Measurements from ENCODE around the gene LARGE2. TPM values are rescaled to one million over a fixed set of nuclear protein-coding genes. Genes with fewer than 3 reads are reported as not detected.
A peak's percentile ranks its signal among the peaks of the same experiment; 100 is the strongest.

LARGE2 gene
- total RNA-seq, 1 experiment from 2014 or later, result 67.6 TPM

- TF ChIP-seq REST (IDR thresholded peaks at IDR 0.05; ENCODE audit: low read depth) (no peak), EGR1 (IDR thresholded peaks at IDR 0.05; ENCODE audit: low read depth) (no peak), YY1 (IDR thresholded peaks at IDR 0.05; ENCODE audit: extremely low read depth, insufficient replicate concordance, low read depth, low read length) (no peak), CEBPB (IDR thresholded peaks at IDR 0.05; ENCODE audit: low read depth) (no peak), SIN3A (IDR thresholded peaks at IDR 0.05; ENCODE audit: low read depth) (no peak)
Measured at GRCh38 chr11:45877845-45878244, 44.6 kb upstream of the LARGE2 start (continued).

GRCh38 chr11:45879803-45880686 is 42.4 kb upstream of the LARGE2 start:
- no peak overlapping the region for H3K4me3 ChIP-seq (replicated peaks in 1 of 2; ENCODE audit: low read depth in 1 of 2, low read length in 2 of 2)
- H3K4me1 ChIP-seq (ENCODE audit: control insufficient read depth in 1 of 2, insufficient read depth in 2 of 2, low read length in 2 of 2), result peaks cover 25 to 31% of the 10 kb centered on the region in 2 experiments
- no peak overlapping the region for H3K9ac ChIP-seq (ENCODE audit: low read length)
- H4K20me1 ChIP-seq (ENCODE audit: insufficient read depth), result no peaks in the 10 kb centered on the region
- no peak overlapping the region for H2AFZ ChIP-seq (ENCODE audit: low read depth, low read length, poor library complexity, severe bottlenecking)
- ChIA-PET POLR2A (no interaction called here), CTCF (interaction anchor here (1.5 kb wide), 1 partner anchor 126 kb away, joined by 5 read pairs; no protein-coding TSS in a partner anchor), RAD21 (ENCODE audit: low non-redundant PET in 1 of 2, low total read pairs in 2 of 2, uncharacterized antibody in 2 of 2, unreplicated experiment in 2 of 2) (no interaction called here)
- H3K4me2 ChIP-seq (ENCODE audit: low read length), result peak overlapping the region; percentile 33
- H3K27ac ChIP-seq (ENCODE audit: low read depth, low read length), result peak overlapping the region; percentile 6; the same call in 1 of the 2 replicates
- no peaks in the 10 kb centered on the region for H3K27me3 ChIP-seq (ENCODE audit: insufficient read depth, low read length)
- H3K9me2 ChIP-seq (ENCODE audit: insufficient read depth), result no peaks in the 10 kb centered on the region
- H3K79me2 ChIP-seq (ENCODE audit: insufficient read depth, low read length), result no peaks in the 10 kb centered on the region
- no peaks in the 10 kb centered on the region for H3K9me3 ChIP-seq (ENCODE audit: control insufficient read depth in 1 of 2, insufficient read depth in 1 of 2, low read depth in 1 of 2, low read length in 2 of 2)
- intact Hi-C loops (cut with micrococcal nuclease), result no loop called here
- DNase-seq (ENCODE audit: low read depth, low spot score) (no peak), ATAC-seq (peak; percentile 74)
- H3K36me3 ChIP-seq (ENCODE audit: control insufficient read depth in 1 of 2, insufficient read depth in 2 of 2, low read length in 2 of 2), result peaks cover 5 to 8% of the 10 kb centered on the region in 2 experiments; a peak in 2 of 4 replicates
- TF ChIP-seq EGR1 (IDR thresholded peaks at IDR 0.05; ENCODE audit: low read depth), result 0 out of 2 replicates have a peak, but pooled peaks have one; percentile 44
- TF ChIP-seq ATF3 (IDR thresholded peaks at IDR 0.05), result no peak
- TF ChIP-seq JUND (IDR thresholded peaks at IDR 0.05), result peak; percentile 56
- no peak for TF ChIP-seq POLR2AphosphoS5 (IDR thresholded peaks at IDR 0.05; ENCODE audit: low read depth, low read length)
- no peak for TF ChIP-seq ELF1 (IDR thresholded peaks at IDR 0.05; ENCODE audit: borderline replicate concordance, low read depth)
- no peak for TF ChIP-seq EZH2phosphoT487 (IDR thresholded peaks at IDR 0.05; ENCODE audit: borderline replicate concordance)
- TF ChIP-seq ZBTB33 (IDR thresholded peaks at IDR 0.05; ENCODE audit: extremely low read depth, insufficient replicate concordance, low read length), result no peak
- peak; percentile 62 for TF ChIP-seq FOSL1 (IDR thresholded peaks at IDR 0.05; ENCODE audit: low read depth)
- no TSS peak for BruUV-seq (replicated peaks)

Measured in HCT116 (cell line).